Skin epidermis (tissue), 12 donors: ENCODE results near the gene KCNG2.
"Not testable (repeated sequence)": the region's sequence is repeated elsewhere in the genome, so short reads cannot be mapped to it uniquely, and the experiment has no call there.

Experiments used
- H3K27ac ChIP-seq, 21 experiments: fragments of 200-600 bp; sonication (generic) in 11 of 21; one replicate each; pipeline ENCODE4 v1.5.0; 2020; ENCODE audit warnings: mild to moderate bottlenecking in 3 of 21, inconsistent platforms in 2 of 21, moderate library complexity in 2 of 21
- H3K4me3 ChIP-seq, 7 experiments: fragments of 200-600 bp; sonication (generic) in 2 of 7; one replicate each; pipeline ENCODE4 v1.5.0; 2020; ENCODE audit warnings: inconsistent platforms in 2 of 7, mild to moderate bottlenecking in 2 of 7, moderate library complexity in 1 of 7

Gene KCNG2

DNA sequence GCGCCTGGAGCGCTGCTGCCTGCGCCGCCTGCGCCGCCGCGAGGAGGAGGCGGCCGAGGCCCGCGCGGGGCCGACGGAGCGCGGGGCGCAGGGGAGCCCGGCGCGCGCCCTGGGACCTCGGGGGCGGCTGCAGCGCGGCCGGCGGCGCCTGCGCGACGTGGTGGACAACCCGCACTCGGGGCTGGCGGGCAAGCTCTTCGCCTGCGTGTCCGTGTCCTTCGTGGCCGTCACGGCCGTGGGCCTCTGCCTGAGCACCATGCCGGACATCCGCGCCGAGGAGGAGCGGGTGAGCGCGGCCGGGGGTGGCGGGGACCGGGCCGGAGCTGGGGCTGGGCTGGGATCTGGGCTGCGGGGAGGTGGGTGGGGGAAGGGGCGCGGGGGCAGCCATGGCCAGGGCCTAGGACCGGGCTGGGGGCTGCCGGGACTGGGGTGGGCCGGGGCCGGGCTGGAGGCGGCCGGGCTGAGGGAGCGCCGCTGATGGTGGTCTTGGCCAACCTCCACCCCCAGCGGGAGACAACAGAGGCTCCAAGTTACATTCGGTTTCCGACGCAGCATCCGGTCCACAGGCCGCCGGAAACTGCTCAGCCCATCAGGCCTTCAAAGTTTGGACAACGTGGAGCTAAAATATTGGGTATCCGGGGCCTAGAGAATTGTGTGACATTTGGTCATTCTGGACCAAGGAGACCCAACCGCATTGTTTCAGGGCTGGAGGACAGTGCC lies 66.4 kb downstream of the KCNG2 start:
- Histone ChIP-seq H3K27ac (no peak overlapping the region), H3K4me3 (no peak overlapping the region)

DNA sequence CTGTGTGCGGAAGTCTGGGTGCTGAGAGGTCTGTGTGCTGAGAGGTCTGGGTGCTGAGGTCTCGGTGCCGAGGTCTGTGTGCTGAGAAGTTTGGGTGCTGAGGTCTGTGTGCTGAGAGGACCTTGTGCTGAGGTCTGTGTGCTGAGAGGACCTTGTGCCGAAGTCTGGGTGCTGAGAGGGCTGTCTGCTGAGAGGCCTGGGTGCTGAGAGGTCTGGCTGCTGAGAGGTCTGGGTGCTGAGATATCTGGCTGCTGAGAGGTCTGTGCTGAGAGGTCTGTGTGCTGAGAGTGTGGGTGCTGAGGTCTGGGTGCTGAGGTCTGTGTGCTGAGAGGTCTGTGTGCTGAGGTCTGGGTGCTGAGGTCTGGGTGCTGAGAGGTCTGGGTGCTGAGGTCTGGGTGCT lies 67.2 kb downstream of the KCNG2 start:
- not testable (repeated sequence) for H3K27ac ChIP-seq, H3K4me3 ChIP-seq

GRCh38 chr18:79865951-79866350 lies 68.2 kb downstream of the KCNG2 start:
- not testable (repeated sequence) for H3K27ac ChIP-seq, H3K4me3 ChIP-seq

DNA sequence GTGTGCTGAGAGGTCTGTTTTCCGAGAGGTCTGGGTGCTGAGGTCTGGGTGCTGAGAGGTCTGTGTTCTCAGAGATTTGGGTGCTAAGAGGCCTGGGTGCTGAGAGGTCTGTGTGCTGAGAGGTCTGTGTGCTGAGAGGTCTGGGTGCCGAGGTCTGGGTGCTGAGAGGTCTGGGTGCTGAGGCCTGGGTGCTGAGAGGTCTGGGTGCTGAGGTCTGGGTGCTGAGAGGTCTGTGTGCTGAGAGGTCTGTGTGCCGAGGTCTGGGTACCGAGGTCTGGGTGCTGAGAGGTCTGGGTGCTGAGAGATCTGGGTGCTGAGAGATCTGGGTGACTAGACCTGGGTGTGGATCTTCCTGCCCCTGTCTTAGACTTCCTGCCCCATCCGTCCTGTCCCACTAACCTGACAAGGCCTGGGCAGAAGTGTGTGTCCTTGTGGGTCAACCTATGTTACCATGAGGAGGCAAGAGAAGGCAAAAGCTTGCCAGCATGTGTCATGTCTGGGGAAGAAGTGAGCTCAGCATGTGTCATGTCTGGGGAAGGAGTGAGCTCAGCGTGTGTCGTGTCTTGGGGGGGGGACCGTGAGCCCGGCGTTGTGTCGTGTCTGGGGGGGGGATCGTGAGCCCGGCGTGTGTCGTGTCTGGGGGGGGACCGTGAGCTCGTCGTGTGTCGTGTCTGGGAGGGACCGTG lies 69.3 kb downstream of the KCNG2 start:
- H3K27ac ChIP-seq, result no peak overlapping the region
- no peak overlapping the region for H3K4me3 ChIP-seq

DNA sequence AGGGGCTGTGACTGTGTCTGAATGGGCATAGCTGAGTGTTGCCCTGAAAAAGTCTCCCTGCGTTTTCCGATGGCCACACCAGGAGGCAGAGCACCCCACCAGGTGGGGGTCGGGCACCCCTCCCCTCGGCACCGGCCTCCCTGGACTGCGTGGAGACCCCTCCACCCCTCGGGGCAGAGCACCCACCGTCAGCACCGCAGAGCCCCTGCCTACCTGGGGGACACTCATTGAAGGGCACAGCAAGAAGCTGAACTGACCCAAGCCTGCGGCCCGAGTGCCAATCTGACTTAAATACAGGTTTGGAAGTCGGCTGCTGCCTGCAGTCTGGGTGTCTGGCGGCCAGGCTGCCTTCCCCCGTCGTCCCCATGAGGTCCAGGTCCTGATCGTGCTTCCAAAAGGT lies 69.9 kb downstream of the KCNG2 start:
- no peak overlapping the region for H3K27ac ChIP-seq
- no peak overlapping the region for H3K4me3 ChIP-seq

DNA sequence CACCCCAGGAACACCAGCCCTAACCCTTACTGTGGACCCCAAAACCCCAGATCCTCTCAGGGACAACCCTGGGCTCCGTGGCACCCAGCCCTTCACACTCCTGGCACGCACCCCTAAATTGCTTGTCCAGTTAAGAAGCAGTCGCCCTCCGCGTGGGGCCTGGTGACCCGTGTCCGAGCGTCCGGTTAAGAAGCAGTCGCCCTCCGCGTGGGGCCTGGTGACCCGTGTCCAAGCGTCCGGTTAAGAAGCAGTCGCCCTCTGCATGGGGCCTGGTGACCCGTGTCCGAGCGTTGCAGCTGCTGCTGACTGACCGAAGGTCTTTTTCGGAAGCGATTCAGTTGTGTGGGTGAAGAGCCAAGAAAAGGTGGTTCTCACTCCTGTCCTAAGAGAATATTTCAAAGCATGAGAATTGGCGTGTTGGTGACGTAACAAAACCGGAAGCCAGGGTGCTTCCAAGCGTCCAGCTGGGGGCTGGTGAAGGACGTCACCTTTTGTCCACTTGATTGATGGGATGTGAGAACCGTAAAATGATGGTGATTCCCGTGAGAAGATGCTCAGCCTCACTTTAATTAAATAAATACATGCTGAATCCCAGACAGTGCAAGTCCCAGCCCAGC lies 70.5 kb downstream of the KCNG2 start:
- H3K27ac ChIP-seq, result no peak overlapping the region
- H3K4me3 ChIP-seq, result no peak overlapping the region

DNA sequence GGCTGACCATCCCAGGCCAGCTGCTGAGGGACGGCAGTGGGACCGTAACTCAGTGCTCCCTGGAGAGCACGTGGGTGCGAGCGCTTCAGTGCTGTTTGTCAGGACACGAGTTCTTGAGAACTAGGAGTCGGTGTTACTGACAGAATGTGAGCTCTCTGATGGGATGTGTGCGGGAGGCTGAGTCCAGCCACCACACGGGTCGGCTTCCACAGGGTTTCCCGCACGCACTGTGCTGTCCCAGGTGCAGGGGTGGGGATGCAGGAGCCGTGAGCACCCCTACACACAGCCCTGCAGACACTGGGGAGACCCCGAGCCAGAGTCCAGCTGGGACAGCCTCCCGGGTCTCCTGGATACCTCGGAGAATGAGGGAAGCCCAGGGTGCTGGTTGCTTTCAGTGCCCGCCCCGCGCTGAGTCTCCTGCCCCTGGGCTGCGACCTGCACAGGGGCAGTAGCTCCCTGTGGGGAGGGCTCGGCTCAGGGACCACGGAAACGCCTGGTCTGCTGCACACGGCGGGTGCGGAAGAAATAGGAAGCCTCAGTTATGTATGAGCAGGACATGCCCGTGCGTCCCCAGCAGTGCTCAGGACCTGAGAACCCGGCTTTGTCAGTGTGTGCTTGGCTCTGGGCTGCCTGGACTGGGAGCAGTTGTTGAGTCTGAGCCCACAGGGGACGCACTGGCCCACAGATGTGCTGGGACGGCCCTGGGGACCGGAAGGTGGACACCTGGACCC lies 71.2 kb downstream of the KCNG2 start:
- no peak overlapping the region for H3K4me3 ChIP-seq
- H3K27ac ChIP-seq, result no peak overlapping the region

DNA sequence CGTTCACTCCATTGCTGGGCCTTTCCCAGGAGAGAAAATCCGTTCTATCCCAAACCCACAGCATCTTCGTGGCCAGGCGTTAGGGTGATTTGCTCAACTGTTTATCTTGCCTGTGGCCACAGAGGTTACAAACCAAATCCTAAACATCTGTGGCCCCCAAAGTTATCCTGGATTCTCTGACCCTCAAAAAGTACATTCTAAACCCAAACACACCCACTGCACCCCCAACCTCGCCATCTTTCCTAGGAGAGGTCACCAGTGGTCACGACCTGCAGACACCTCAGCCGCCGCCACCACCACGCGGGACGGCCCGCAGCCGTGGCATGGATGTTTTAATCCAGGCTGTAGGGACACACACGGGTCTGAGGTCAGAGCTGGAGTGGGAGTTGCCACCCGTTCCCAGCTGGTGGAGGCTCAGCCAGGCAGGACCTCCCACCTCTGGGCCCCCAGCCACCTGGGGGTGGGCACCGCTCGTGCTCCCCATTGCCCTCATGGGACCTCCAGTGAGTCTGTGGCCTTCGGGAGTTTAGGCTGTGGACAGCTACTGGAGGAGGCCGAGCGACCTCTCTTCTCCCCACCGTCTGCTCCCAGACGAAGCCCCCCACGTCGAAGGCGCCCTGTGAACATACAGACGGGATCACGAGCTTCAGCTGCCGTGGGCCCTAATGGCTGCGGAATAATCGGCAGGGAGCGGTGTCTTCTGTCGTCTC lies 72.0 kb downstream of the KCNG2 start:
- Histone ChIP-seq H3K4me3 (no peak overlapping the region), H3K27ac (no peak overlapping the region)

DNA sequence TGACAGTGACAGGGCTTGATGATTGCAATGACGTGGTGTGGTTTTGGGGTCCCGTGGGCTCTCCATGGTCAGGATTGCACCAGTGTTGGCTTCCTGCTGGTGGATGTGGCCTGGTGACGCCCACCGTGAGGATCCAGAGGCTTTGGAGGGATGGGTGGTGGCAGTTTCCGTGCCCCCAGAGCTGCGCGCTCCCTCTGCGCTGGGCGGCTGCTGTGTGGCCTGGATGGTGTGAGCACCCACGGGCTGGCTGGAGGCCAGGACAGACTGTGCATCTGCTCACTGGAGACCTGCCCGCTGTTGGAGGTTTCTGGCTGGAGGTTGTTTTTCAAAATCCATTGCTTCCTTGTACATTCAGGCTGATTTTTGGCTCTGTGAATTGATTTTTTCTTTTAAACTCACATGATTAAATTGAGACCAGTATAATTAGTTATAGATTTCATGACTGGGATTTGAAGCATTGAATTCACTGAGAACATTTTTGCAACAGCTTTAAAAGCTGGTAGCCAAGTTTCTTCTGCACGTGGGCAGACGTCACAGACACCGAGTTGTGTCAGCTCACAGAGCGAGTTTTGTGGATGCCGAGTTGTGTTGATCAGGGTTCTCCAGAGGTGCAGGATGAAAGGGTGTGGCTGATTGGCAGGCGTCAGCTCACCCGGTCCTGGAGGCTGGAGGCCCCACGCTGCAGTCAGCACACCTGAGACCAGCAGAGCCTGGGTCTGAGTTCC lies 72.7 kb downstream of the KCNG2 start:
- Histone ChIP-seq H3K27ac (no peak overlapping the region), H3K4me3 (no peak overlapping the region)

- H3K4me3 ChIP-seq, result no peak overlapping the region
- H3K27ac ChIP-seq, result no peak overlapping the region
Measured at GRCh38 chr18:79871026-79871390, 73.3 kb downstream of the KCNG2 start.

DNA sequence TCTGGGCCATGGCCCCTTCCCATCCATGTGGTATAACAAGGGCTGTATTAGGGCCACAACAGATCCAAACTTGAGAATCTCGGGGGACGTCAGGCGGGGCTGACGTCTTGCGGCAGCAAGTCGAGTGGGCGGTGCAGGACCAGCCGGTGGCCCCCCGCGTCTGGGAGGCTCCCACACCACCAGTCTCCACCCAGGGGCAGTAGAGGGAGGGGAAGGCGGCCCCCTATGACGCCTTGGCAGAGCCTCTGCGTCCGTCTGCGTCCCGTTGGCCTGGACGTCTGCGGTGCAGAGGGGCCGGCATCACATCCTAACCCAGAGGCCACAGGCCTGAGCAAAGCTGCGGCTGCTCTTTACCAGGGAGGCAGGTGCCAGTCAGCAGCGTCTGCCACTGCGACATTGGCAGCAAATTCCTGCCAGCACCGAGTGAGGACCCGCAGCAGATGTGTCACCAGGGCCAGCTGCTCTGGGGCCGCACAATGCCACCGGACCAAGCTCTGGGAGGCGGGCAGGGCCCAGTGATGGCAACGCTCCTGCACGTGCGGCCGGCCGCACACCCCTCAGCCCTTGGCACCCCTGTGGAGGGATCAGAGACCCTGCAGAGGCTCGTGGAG lies 73.8 kb downstream of the KCNG2 start:
- Histone ChIP-seq H3K4me3 (no peak overlapping the region), H3K27ac (no peak overlapping the region)

DNA sequence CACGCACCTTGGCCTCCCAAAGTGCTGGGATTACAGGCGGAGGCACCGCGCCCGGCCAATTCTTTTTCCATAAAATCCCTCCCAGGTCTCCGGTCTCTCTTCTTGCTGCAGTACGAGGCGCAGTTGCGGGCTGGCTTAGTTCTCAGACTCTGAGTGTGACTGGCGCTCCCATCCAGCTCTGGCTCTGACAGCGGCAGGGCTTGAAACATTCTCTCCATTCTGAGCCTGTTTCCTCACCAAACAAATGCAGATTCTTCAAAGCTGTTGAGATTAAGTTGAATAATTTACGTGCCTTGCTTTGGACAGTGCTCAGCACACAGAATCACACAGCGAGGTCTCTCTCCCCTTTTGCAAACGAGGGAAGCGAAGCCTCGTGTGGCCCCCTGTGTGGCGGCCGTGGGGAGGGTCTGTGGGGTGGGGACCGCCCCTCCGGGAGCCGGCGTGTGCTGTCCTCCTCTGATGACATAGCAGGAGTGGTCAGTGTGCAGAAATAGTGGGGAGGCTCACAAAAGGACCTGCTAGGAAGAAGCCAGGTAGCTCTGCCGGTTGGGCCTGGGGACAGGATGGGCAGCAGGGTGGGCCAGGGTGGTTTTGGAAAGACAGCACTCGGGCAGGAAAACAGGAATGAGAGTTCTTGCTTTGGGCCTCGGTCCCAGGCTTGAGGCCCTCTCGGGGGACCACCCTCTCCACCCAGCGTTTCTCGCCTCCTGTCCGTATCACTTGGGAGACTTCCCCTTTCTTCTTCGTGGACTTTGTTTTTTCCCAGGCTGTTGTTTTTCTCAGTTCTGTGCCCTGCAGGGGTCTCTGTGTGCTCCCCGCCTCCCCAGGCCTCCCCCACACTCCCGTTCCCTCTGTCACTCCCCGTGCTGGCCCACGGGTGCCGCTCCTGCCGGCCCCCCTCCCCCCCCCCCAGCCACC lies 75.0 kb downstream of the KCNG2 start:
- H3K27ac ChIP-seq, result no peak overlapping the region

DNA sequence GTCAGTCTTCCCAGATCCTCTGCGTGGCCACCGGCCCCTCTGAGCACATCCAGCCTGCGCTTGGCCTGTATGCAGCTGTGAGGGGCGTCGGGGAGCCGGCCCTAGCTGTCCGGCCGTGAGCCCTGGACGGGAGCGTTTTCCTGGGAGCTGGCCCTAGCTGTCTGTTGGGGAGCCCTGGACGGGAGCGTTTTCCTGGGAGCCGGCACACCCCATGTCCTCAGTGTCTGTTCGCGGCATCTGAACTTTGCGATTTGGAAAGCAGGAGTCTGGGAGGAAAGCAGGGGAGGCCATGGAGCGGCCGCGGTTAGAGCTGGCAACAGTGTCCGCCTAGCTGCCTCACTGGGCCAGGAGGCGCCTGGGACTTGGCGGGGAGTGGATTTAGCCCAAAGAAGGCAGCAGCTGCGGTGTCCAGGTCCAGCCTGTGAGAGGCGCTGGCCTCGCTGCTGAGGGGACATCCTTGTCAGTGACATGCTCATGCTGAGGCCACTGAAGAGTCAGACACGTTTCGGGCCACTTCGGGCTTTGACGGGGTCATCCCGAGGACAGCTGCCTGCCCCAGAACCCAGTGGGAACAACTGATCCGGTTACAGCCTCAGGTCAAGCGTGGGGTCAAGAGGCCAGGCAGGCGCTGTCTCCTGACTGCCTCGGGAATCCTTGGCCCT lies 75.8 kb downstream of the KCNG2 start:
- H3K27ac ChIP-seq, result no peak overlapping the region

More for the DNA sequence above, 75.0 kb downstream of the KCNG2 start:
- no peak overlapping the region for H3K4me3 ChIP-seq

DNA sequence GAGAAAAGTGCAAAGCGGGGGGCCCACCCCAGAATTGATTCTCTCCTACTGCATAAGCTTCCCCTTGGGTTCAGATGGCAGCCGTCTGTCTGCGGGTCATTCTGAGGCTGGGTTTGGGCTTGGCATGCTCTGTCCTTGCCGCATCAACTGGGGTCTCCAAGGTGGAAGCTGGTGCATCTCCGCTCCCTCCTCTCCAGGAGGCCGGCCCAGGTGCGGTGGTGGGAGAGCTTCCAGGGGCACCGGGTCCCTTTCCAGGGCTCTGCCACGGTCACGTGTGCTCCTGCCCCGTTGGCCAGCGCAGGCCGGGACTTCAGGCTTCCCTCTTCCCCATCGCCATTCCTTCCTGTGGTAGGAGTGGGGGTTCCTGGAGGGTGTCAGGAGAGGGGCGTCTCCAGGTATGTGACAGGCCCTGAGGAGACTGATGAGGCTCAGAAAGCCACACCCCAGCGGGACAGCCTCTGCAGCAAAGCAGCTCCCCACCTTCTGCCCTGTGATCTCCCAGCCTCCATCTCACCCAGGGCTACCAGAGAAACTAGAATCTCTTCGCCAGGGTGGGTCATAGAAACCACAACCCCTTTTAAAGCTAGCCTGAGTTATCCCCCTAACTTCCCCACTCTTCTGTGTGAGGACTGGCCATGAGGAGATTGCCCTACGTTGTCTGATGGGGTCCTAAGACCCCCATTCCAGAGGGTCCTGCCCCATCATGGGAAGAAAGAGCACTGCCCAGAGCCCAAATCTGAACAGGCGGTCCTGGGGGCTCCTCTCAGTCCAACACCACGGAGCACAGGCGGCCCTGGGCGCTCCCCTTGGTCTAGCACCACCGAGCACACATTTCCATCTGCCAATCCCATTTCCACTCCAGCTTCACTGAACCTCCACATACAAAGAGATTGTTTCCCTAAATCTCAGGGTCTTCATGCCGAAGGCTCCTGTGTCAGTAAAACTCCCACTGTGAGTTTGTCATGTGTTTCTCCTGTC lies 77.1 kb downstream of the KCNG2 start:
- Histone ChIP-seq H3K27ac (no peak overlapping the region), H3K4me3 (no peak overlapping the region)

More for the DNA sequence above, 75.8 kb downstream of the KCNG2 start:
- H3K4me3 ChIP-seq, result no peak overlapping the region

- Histone ChIP-seq H3K27ac (no peak overlapping the region), H3K4me3 (no peak overlapping the region)
Measured at GRCh38 chr18:79875531-79875919, 77.8 kb downstream of the KCNG2 start.

GRCh38 chr18:79875931-79876461 lies 78.3 kb downstream of the KCNG2 start:
- Histone ChIP-seq H3K27ac (no peak overlapping the region), H3K4me3 (no peak overlapping the region)
